ENCODE measurements around the gene POPDC2.
"Not testable (repeated sequence)": the region's sequence is repeated elsewhere in the genome, so short reads cannot be mapped to it uniquely, and the experiment has no call there.

POPDC2 gene

GRCh38 chr3:119611664-119612063 is 48.7 kb downstream of the POPDC2 start:
- no peak for DNase-seq

- no peak for DNase-seq
These were observed 51.1 kb downstream of the POPDC2 start for GRCh38 chr3:119609301-119609700.

- DNase-seq = no peak
These were observed 51.9 kb downstream of the POPDC2 start for GRCh38 chr3:119608405-119609000.

GRCh38 chr3:119604878-119605277 is 55.5 kb downstream of the POPDC2 start:
- DNase-seq = no peak

GRCh38 chr3:119602676-119603075 is 57.7 kb downstream of the POPDC2 start:
- no peak for DNase-seq

GRCh38 chr3:119601154-119601553 is 59.2 kb downstream of the POPDC2 start:
- DNase-seq = no peak

- DNase-seq = no peak
These were observed 59.7 kb downstream of the POPDC2 start for GRCh38 chr3:119600732-119601131.

GRCh38 chr3:119599558-119600174 is 60.7 kb downstream of the POPDC2 start:
- no peak for DNase-seq

- no peak for DNase-seq
These were observed 61.8 kb downstream of the POPDC2 start for GRCh38 chr3:119598410-119599098.

GRCh38 chr3:119597548-119598288 is 62.7 kb downstream of the POPDC2 start, which contains the start of gene PLA1A:
Gene PLA1A (plus strand): TSS chr3:119597885. CDS start chr3:119597914, 29 bp downstream.
- no peak for DNase-seq

GRCh38 chr3:119596398-119596797 is 64.0 kb downstream of the POPDC2 start:
- no peak for DNase-seq

- no peak for DNase-seq
These were observed 64.6 kb downstream of the POPDC2 start for GRCh38 chr3:119595639-119596334.

- not testable (repeated sequence) for DNase-seq
These were observed 65.5 kb downstream of the POPDC2 start for GRCh38 chr3:119594929-119595328.

GRCh38 chr3:119594066-119594465 is 66.3 kb downstream of the POPDC2 start:
- DNase-seq = no peak

GRCh38 chr3:119592861-119593260 is 67.5 kb downstream of the POPDC2 start:
- no peak for DNase-seq
